GM19463 (cell line): ENCODE data around the gene XPO4.

Experiments used
- ATAC-seq: cut with Tn5 transposase; IDR thresholded peaks from one replicate; pipeline ENCODE4 v1.9.1; 2021; ENCODE audit warnings: mild to moderate bottlenecking, moderate library complexity; ENCODE audit not compliant: unreplicated experiment

Gene XPO4

GRCh38 chr13:20831254-20831653 lies 71.3 kb downstream of the XPO4 start:
- ATAC-seq: no peak

- peak; percentile 63 for ATAC-seq
Measured at GRCh38 chr13:20828539-20829364, 73.8 kb downstream of the XPO4 start.

GRCh38 chr13:20826843-20827560 lies 75.5 kb downstream of the XPO4 start:
- ATAC-seq: no peak

GRCh38 chr13:20826301-20826700 lies 76.2 kb downstream of the XPO4 start:
- ATAC-seq: no peak

GRCh38 chr13:20825477-20825875 lies 77.1 kb downstream of the XPO4 start:
- no peak for ATAC-seq

GRCh38 chr13:20824762-20825476 lies 77.6 kb downstream of the XPO4 start:
- no peak for ATAC-seq

GRCh38 chr13:20823071-20823470 lies 79.5 kb downstream of the XPO4 start:
- ATAC-seq: no peak

- no peak for ATAC-seq
Measured at GRCh38 chr13:20822406-20822805, 80.1 kb downstream of the XPO4 start.

GRCh38 chr13:20819715-20820114 lies 82.8 kb downstream of the XPO4 start:
- no peak for ATAC-seq

- ATAC-seq: no peak
Measured at GRCh38 chr13:20815464-20815863, 87.1 kb downstream of the XPO4 start.

- no peak for ATAC-seq
Measured at GRCh38 chr13:20814224-20814910, 88.2 kb downstream of the XPO4 start.

- no peak for ATAC-seq
Measured at GRCh38 chr13:20812890-20813289, 89.7 kb downstream of the XPO4 start.

- no peak for ATAC-seq
Measured at GRCh38 chr13:20810808-20811207, 91.7 kb downstream of the XPO4 start.

GRCh38 chr13:20808874-20809273 lies 93.7 kb downstream of the XPO4 start:
- no peak for ATAC-seq

- ATAC-seq: no peak
Measured at GRCh38 chr13:20803180-20803965, 99.2 kb downstream of the XPO4 start.

GRCh38 chr13:20801707-20802106 lies 100.8 kb downstream of the XPO4 start:
- no peak for ATAC-seq

GRCh38 chr13:20799726-20800416 lies 102.7 kb downstream of the XPO4 start:
- ATAC-seq: no peak

GRCh38 chr13:20798027-20798426 lies 104.5 kb downstream of the XPO4 start:
- no peak for ATAC-seq

GRCh38 chr13:20796791-20797508 lies 105.6 kb downstream of the XPO4 start:
- ATAC-seq: no peak
